ENCODE results near the gene AGT.

Gene AGT

GRCh38 chr1:230752407-230752806 lies 38.5 kb upstream of the AGT start:
- no peak for ATAC-seq (ENCODE audit: insufficient read depth, low read depth)
- H3K9ac ChIP-seq (ENCODE audit: low read depth, low read length), result no peak overlapping the region
- no peak overlapping the region for H3K4me3 ChIP-seq (ENCODE audit: low read depth in 1 of 2, low read length in 2 of 2)

GRCh38 chr1:230750986-230751625 lies 37.2 kb upstream of the AGT start:
- Histone ChIP-seq H2AFZ (ENCODE audit: low read depth, low read length) (no peak overlapping the region), H3K9ac (ENCODE audit: low read depth, low read length) (no peak overlapping the region), H3K27ac (ENCODE audit: low read length) (no peak overlapping the region), H3K79me2 (ENCODE audit: insufficient read depth, low read length) (no peaks in the 10 kb centered on the region), H3K4me2 (ENCODE audit: insufficient read depth, low read length) (no peak overlapping the region), H3K4me3 (ENCODE audit: low read depth in 1 of 2, low read length in 2 of 2) (no peak overlapping the region), H3K9me3 (ENCODE audit: insufficient read depth, low read length, severe bottlenecking) (no peaks in the 10 kb centered on the region), H3K27me3 (ENCODE audit: insufficient read depth, low read length, poor library complexity) (no peaks in the 10 kb centered on the region), H3K4me1 (ENCODE audit: insufficient read depth, low read length) (peaks cover 13% of the 10 kb centered on the region), H3K36me3 (ENCODE audit: insufficient read depth, low read length) (no peaks in the 10 kb centered on the region), H4K20me1 (ENCODE audit: insufficient read depth, low read length) (no peaks in the 10 kb centered on the region)
- ATAC-seq (ENCODE audit: insufficient read depth, low read depth) (no peak), DNase-seq (no peak)
- TF ChIP-seq CTCF (IDR thresholded peaks at IDR 0.05; ENCODE audit: borderline replicate concordance, extremely low read depth, low read length, poor library complexity, severe bottlenecking), result no peak

More at GRCh38 chr1:230752407-230752806, 38.5 kb upstream of the AGT start:
- peaks cover 13% of the 10 kb centered on the region for H3K4me1 ChIP-seq (ENCODE audit: insufficient read depth, low read length)
- no peak overlapping the region for H3K27ac ChIP-seq (ENCODE audit: low read length)
- H4K20me1 ChIP-seq (ENCODE audit: insufficient read depth, low read length), result no peaks in the 10 kb centered on the region
- H3K4me2 ChIP-seq (ENCODE audit: insufficient read depth, low read length), result no peak overlapping the region
- H3K36me3 ChIP-seq (ENCODE audit: insufficient read depth, low read length), result no peaks in the 10 kb centered on the region
- no peak for DNase-seq
- H3K79me2 ChIP-seq (ENCODE audit: insufficient read depth, low read length), result no peaks in the 10 kb centered on the region
- no peaks in the 10 kb centered on the region for H3K9me3 ChIP-seq (ENCODE audit: insufficient read depth, low read length, severe bottlenecking)
- H2AFZ ChIP-seq (ENCODE audit: low read depth, low read length), result no peak overlapping the region
- no peaks in the 10 kb centered on the region for H3K27me3 ChIP-seq (ENCODE audit: insufficient read depth, low read length, poor library complexity)
- TF ChIP-seq EZH2 (IDR thresholded peaks at IDR 0.05; ENCODE audit: borderline replicate concordance, low read depth, low read length, severe bottlenecking) (no peak), CTCF (IDR thresholded peaks at IDR 0.05; ENCODE audit: borderline replicate concordance, extremely low read depth, low read length, poor library complexity, severe bottlenecking) (no peak)

- DNase-seq, result no peak
- no peak overlapping the region for H3K4me2 ChIP-seq (ENCODE audit: insufficient read depth, low read length)
Observed at GRCh38 chr1:230750576-230750975, 36.7 kb upstream of the AGT start.

More at GRCh38 chr1:230750576-230750975, 36.7 kb upstream of the AGT start:
- Histone ChIP-seq H3K4me1 (ENCODE audit: insufficient read depth, low read length) (peaks cover 13% of the 10 kb centered on the region), H3K27ac (ENCODE audit: low read length) (no peak overlapping the region), H3K9me3 (ENCODE audit: insufficient read depth, low read length, severe bottlenecking) (no peaks in the 10 kb centered on the region), H3K79me2 (ENCODE audit: insufficient read depth, low read length) (no peaks in the 10 kb centered on the region), H4K20me1 (ENCODE audit: insufficient read depth, low read length) (no peaks in the 10 kb centered on the region), H3K4me3 (ENCODE audit: low read depth in 1 of 2, low read length in 2 of 2) (no peak overlapping the region), H3K27me3 (ENCODE audit: insufficient read depth, low read length, poor library complexity) (no peaks in the 10 kb centered on the region), H3K36me3 (ENCODE audit: insufficient read depth, low read length) (no peaks in the 10 kb centered on the region), H3K9ac (ENCODE audit: low read depth, low read length) (no peak overlapping the region), H2AFZ (ENCODE audit: low read depth, low read length) (no peak overlapping the region)
- ATAC-seq (ENCODE audit: insufficient read depth, low read depth), result no peak
- TF ChIP-seq EZH2 (IDR thresholded peaks at IDR 0.05; ENCODE audit: borderline replicate concordance, low read depth, low read length, severe bottlenecking) (no peak), CTCF (IDR thresholded peaks at IDR 0.05; ENCODE audit: borderline replicate concordance, extremely low read depth, low read length, poor library complexity, severe bottlenecking) (no peak)

Data from DND-41 (cell line).